Pancreas (tissue), 10 donors: ENCODE results near the gene SREBF2. TPM values are rescaled to one million over a fixed set of nuclear protein-coding genes. Genes with fewer than 3 reads are reported as not detected.
A peak's percentile ranks its signal among the peaks of the same experiment; 100 is the strongest.

Experiments used
- ATAC-seq, 4 donors: fragments of 200-7000 bp; cut with Tn5 transposase; one replicate each; pipeline versions ENCODE4 v1.8.0 to v1.9.1; 2020; ENCODE audit warnings: mild to moderate bottlenecking in 4 of 4, moderate library complexity in 4 of 4
- DNase-seq, 6 donors: peaks; one replicate each; pipeline ENCODE4 v3.0.0-alpha.2; 2020
- FAIRE-seq: peaks from 2 replicates; lab custom pipeline; 2012; peaks lifted over from hg19 to GRCh38; lab: Jason Lieb, UNC
- H3K27ac ChIP-seq, 4 donors: fragments of 200-600 bp; sonication (generic); 1 replicate in 3 of 4; 2 replicates in 1 of 4; pipeline versions ENCODE4 v1.5.0 to v1.8.0; 2020
- H3K27me3 ChIP-seq, 4 donors: fragments of 200-600 bp; one replicate each; pipeline ENCODE4 v1.8.0; 2021
- H3K36me3 ChIP-seq, 3 donors: fragments of 200-600 bp; sonication (generic) in 1 of 3; one replicate each; pipeline versions ENCODE4 v1.5.0 to v1.8.0; 2020 to 2021
- H3K4me1 ChIP-seq, 3 donors: fragments of 200-600 bp; one replicate each; pipeline ENCODE4 v1.8.0; 2021
- H3K4me3 ChIP-seq, 4 donors: fragments of 200-600 bp; sonication (generic) in 2 of 4; one replicate each; pipeline versions ENCODE4 v1.5.0 to v1.8.0; 2020 to 2021
- H3K9me3 ChIP-seq, 4 donors: fragments of 200-600 bp; one replicate each; pipeline ENCODE4 v1.8.0; 2021
- CTCF ChIP-seq, 4 donors: fragments of 200-600 bp; sonication (generic) in 3 of 4; IDR thresholded peaks; one replicate each; pipeline versions ENCODE4 v1.5.0 to v1.8.0; 2021; ENCODE audit warnings: antibody characterized with exemption in 4 of 4
- WGBS, 2 donors: extraction: QIAGEN DNeasy Blood & Tissue Kit; methylation state at CpG; one replicate each; pipeline ENCODE4 v1.1.7; 2013; 5-methylcytosine and 5-hydroxymethylcytosine counted together
- intact Hi-C, 3 donors: fragments of 100-400 bp; cut with DNase I; formaldehyde crosslinking; loops; one replicate each; pipeline versions ENCODE4 v1.11.1 to v1.14.2; 2022
- polyA plus RNA-seq, 2 donors: library from polyadenylated mRNA; stranded (reverse); fragments of 200-250 nt; gene quantifications; one replicate each; pipeline ENCODE4 v1.2.3, GENCODE V29; 2013
- total RNA-seq, 6 donors: library from RNA; stranded (reverse); fragmentation: NEBNext Ultra II Directional in 4 of 6; extraction: Animal tissue kit (Norgen Biotek cat#: 25700) in 4 of 6; gene quantifications; one replicate each; pipeline versions ENCODE4 v1.2.1 to v1.2.4, GENCODE V29; 2021 to 2023
- donor health status: healthy with polysubstance abuse.
- donor health status: DM: no; HTN: no; CAD: no; lungs with moderate emphysema.
- donor health status: DM: no; HTN: no; CAD: no.
- donor health status: control.
- donor health status: control.
- donor health status: Bipolar disorder and iron deficiency.
- donor health status: DM: yes; HTN: yes; CAD: no.
- donor health status: DM: no; HTN: no; CAD: no.
- donor health status: DM: no; HTN: no; CAD: no.
- donor health status: DM: yes; HTN: yes; CAD: no.

SREBF2 gene
- total and polyA plus RNA-seq, 8 donors, result 28.2 to 44.8 (median 34.6) TPM

- ATAC-seq, result no peak
Measured at GRCh38 chr22:41920271-41920976, 87.5 kb downstream of the SREBF2 start.

DNA sequence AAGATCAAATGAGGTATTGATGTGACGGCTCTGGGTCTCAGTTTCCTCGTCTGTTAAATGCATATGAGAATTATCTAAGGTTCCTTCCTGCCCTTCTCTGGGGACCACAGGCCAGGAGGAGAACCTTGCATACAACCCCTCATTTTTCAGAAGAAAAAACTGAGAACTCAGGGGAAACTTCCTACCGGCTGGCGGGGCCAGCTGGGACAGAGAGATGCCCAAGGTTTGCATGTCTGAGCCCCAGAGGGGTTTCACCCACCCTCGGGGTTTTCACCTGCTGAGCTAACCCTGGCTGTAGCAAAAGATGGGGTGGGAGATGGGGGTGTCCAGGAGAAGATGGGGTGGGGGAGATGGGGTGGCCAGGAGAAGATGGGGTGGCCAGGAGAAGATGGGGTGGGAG, 89.4 kb downstream of the SREBF2 start:
- Histone ChIP-seq H3K27ac (no peak overlapping the region), H3K4me3 (no peak overlapping the region), H3K36me3 (no peaks in the 10 kb centered on the region), H3K9me3 (no peaks in the 10 kb centered on the region), H3K4me1 (peaks cover 0 to 11% (median 6%) of the 10 kb centered on the region in 3 donors), H3K27me3 (no peaks in the 10 kb centered on the region)
- WGBS, 2 donors, result 82 to 89% methylated on average over 5 of the region's 5 CpGs
- TF ChIP-seq CTCF (IDR thresholded peaks at IDR 0.05), result no peak
- intact Hi-C loops, result no loop called here
- FAIRE-seq (no peak), DNase-seq (no peak), ATAC-seq (no peak)

More at GRCh38 chr22:41920271-41920976, 87.5 kb downstream of the SREBF2 start:
- H3K9me3 ChIP-seq, result no peaks in the 10 kb centered on the region
- no peak for FAIRE-seq
- TF ChIP-seq CTCF (IDR thresholded peaks at IDR 0.05), result no peak
- H3K27me3 ChIP-seq, result peaks cover 0 to 6% (median 1%) of the 10 kb centered on the region in 4 donors
- peaks cover 0 to 8% (median 6%) of the 10 kb centered on the region in 3 donors for H3K4me1 ChIP-seq
- 71 to 77% methylated on average over 19 to 21 of the region's 21 CpGs for WGBS, 2 donors
- peak overlapping the region in 1 of 4 donors; percentile 48 for H3K4me3 ChIP-seq
- no peaks in the 10 kb centered on the region for H3K36me3 ChIP-seq
- peak in 1 of 6 donors; percentile 46 for DNase-seq
- intact Hi-C loops, result no loop called here
- H3K27ac ChIP-seq, result no peak overlapping the region

- WGBS, 2 donors, result 82 to 85% methylated on average over 4 of the region's 4 CpGs
- DNase-seq, result peak in 1 of 6 donors; percentile 32
- FAIRE-seq, result no peak
- intact Hi-C loops, result no loop called here
- Histone ChIP-seq H3K4me1 (peaks cover 0 to 11% (median 6%) of the 10 kb centered on the region in 3 donors), H3K27me3 (no peaks in the 10 kb centered on the region), H3K36me3 (no peaks in the 10 kb centered on the region), H3K9me3 (no peaks in the 10 kb centered on the region), H3K4me3 (no peak overlapping the region), H3K27ac (no peak overlapping the region)
- ATAC-seq, result no peak
- no peak for TF ChIP-seq CTCF (IDR thresholded peaks at IDR 0.05)
Measured at GRCh38 chr22:41922940-41923594, 90.2 kb downstream of the SREBF2 start.

DNA sequence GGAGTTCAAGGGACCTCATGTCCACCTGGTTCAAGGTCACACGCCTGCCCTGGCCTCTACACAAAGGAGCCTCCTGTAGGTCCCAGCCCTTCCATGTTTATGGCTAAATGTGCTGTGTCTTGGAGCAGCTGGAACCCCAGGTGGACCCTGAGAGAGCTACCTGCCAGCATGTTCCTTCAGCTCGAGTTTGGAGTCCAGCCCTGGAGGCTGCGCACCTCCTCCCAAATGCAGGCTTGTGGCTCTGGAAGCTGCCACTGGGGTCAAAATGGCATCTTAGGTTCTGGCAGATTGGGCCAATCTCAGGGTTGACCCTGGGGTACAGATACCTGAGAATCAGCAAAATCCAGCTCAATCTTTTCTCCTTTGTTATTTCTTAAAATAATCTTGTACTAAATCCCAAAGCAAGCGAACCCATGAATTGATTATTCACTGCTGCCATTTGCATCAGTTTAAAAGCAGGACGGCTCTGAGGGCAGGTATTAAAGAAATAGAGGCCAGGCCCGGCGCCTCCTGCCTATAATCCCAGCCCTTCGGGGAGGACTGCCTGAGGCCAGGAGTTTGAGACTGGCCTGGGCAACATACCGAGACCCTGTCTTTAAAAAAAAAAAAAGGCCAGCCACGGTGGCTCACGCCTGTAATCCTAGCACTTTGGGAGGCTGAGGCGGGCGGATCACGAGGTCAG, 90.8 kb downstream of the SREBF2 start:
- ATAC-seq (no peak), FAIRE-seq (no peak), DNase-seq (no peak)
- Histone ChIP-seq H3K27me3 (no peaks in the 10 kb centered on the region), H3K4me3 (no peak overlapping the region), H3K9me3 (no peaks in the 10 kb centered on the region), H3K36me3 (no peaks in the 10 kb centered on the region), H3K27ac (no peak overlapping the region), H3K4me1 (peaks cover 0 to 11% (median 6%) of the 10 kb centered on the region in 3 donors)
- intact Hi-C loops, result no loop called here
- no peak for TF ChIP-seq CTCF (IDR thresholded peaks at IDR 0.05)
- 88 to 89% methylated on average over 14 of the region's 14 CpGs for WGBS, 2 donors
